NCI-H526 treated with DMSO at 0.1 percent for 48 hours (cell line): ENCODE results near the gene UNCX.

Experiments
- DNase-seq: peaks from one replicate; lab custom pipeline; 2025; lab: John Stamatoyannopoulos, UW

UNCX gene

GRCh38 chr7:1232103-1232466 is 587 bp upstream of the UNCX start:
- DNase-seq: no peak

DNA sequence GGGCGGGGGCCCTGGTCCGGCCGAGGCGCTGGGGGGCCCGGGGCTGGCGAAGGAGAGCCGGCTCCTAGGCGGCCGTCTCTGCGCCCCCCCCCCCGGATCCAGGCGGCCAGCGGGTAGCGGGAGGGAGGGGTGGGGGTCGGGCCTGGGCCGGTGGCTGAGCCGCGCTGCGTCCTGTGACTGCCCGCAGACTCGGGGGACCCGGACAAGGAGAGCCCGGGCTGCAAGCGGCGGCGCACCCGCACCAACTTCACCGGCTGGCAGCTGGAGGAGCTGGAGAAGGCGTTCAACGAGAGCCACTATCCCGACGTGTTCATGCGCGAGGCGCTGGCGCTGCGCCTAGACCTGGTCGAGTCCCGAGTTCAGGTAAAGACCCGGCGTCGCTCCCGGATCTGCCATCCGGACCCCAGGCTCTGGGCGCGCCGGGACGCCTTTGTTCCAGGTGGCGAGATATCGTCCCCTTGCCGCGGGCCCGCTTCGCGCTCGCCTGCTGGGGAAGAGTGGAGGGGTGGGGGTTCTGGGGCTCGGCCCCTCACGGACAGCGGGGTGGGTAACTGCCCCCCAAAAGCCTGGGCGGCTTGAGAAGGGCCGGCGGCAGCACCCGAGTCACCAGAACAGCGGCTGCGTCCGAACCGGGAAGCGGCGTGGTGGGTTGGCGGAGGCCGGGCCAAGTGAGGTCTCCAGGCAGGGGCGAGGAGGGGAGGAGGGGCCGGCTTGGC is 819 bp downstream of the UNCX start:
- no peak for DNase-seq

DNA sequence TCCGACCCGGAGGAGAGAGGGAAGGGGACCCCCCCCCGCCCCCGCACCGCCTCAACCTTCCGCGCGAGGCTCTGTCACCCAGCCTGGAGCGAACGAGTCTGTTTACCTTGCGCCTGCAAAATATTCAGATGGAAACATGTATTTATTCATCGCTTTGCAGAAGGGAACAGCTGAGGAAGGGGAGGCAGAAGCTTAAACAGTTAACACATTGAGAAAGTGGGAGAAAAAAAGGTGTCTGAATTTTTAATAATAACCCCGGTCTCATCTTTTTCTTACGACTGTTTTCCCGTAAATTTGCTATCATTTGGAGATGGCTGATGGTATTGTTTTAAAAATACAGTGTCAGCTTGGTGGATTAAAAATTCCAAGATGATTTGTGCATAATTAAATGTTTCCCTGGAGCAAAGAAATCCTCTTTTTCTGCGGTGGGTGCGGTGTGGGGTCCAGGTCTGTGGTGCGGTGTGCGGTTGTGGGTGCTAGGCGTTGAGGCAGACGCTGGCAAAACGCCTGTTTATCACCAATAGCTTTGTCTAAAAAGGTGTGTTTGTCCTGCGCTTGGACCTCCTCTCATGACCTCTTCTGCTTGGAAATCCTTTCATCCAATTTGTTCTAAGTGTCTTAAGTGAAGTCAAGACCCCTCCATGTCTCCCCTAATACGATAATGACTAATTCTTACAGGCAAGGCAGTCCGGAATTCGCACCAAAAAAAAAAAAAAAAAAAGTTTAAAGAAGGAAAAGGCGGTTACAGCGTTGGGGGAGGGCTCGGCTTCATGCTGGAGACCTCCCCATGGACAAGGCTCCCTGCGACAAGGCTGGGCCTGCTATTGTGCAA is 1.6 kb downstream of the UNCX start:
- DNase-seq: no peak

- no peak for DNase-seq
These were observed 2.3 kb downstream of the UNCX start for GRCh38 chr7:1234881-1235500.

DNA sequence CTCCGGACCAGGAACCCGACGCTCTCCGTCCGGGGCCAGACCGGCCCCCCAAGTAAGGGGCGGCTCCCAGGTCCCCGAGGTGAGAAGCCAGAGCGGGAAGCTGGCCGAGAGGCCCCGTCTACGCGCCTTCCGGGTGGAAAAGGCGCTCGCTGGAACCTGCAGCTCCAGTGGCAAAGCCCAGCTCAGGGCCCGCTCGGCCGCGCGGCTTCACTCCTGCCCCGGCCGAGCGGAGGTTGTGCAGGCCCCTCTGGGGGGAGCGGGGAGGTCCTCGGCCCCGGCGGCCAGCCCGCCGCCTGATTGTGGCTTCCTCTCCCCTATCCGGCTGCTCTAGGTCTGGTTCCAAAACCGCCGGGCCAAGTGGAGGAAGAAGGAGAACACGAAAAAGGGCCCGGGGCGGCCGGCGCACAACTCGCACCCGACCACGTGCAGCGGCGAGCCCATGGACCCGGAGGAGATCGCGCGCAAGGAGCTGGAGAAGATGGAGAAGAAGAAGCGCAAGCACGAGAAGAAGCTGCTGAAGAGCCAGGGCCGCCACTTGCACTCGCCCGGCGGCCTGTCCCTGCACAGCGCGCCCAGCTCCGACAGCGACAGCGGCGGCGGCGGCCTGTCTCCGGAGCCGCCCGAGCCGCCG is 2.9 kb downstream of the UNCX start:
- DNase-seq: no peak

DNA sequence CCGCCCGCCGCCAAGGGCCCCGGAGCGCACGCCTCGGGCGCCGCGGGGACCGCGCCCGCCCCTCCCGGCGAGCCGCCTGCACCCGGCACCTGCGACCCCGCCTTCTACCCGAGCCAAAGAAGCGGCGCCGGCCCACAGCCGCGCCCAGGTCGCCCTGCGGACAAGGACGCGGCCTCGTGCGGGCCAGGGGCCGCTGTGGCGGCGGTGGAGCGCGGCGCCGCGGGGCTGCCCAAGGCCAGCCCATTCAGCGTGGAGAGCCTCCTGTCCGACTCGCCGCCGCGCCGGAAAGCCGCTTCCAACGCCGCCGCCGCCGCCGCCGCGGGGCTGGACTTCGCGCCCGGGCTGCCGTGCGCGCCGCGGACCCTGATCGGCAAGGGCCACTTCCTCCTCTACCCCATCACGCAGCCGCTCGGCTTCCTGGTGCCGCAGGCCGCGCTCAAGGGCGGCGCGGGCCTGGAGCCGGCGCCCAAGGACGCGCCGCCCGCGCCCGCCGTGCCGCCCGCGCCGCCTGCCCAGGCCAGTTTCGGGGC is 3.5 kb downstream of the UNCX start:
- no peak for DNase-seq

DNA sequence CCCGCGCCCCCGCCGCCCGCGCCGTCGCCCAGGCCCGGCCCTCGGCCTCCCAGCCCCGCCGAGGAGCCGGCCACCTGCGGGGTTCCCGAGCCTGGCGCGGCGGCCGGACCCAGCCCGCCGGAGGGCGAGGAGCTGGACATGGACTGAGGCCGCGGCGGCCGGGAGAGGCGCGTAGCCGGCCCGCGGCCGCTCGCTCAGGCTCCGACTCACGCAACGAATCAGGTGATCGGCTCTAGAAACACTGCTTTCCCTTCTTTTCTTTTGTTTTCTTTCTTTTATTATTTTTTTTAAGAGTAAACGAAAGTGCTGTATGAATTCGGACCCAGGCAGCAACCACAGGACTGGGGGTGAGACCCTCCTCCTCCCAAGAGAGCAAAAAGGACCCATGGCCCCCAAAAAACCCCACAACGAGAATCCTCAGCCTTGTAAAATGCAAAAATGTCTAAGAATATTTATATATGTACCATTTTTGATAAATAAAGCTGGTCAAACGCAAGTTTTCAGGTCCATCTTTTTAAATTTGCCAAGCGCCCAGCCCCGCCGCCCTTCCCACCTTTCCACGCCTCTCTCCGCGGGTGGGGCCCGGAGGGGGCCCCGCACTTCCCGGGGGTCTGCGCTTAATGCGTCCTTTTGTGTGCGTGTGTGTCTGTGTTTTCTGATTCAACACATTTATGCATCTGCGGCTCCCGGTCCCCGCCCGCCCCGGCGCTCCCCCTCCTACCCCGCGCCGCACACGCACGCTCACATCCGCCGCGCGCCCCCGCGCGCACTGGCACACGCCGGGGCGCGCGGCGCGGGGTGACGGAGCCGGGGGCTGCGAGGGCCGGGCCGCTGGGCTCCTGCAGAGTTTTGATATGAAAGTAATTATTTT is 4.4 kb downstream of the UNCX start:
- DNase-seq: no peak

DNA sequence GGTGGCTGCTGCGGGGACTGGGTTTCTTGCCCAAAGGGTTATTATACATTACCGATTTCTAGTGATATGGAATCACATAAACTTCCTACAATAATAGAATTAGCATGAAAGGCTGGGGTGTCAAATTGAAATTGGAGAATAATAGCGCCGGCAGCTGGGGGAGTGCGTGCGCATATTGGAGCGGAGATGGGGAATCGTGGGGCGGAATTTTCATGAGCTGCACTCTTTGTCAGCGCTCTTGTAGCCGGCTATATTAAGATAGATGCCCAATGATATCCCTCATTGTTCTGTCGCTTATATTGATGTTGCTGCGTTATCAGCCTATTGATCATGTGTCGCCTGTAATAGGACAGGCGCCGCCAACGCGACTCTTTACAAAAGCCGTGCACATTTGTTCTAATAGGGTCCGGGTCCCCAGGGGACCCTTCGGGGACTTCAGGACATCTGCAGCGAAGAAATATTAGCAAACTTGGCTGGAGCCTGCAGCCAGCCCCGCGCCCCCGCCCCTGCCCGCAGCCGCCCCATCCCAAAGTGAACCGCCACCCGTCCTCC is 5.1 kb downstream of the UNCX start:
- DNase-seq: no peak

GRCh38 chr7:1238450-1238882 is 5.8 kb downstream of the UNCX start:
- no peak for DNase-seq

GRCh38 chr7:1238931-1239802 is 6.5 kb downstream of the UNCX start:
- no peak for DNase-seq

GRCh38 chr7:1239803-1240516 is 7.3 kb downstream of the UNCX start:
- DNase-seq: no peak

DNA sequence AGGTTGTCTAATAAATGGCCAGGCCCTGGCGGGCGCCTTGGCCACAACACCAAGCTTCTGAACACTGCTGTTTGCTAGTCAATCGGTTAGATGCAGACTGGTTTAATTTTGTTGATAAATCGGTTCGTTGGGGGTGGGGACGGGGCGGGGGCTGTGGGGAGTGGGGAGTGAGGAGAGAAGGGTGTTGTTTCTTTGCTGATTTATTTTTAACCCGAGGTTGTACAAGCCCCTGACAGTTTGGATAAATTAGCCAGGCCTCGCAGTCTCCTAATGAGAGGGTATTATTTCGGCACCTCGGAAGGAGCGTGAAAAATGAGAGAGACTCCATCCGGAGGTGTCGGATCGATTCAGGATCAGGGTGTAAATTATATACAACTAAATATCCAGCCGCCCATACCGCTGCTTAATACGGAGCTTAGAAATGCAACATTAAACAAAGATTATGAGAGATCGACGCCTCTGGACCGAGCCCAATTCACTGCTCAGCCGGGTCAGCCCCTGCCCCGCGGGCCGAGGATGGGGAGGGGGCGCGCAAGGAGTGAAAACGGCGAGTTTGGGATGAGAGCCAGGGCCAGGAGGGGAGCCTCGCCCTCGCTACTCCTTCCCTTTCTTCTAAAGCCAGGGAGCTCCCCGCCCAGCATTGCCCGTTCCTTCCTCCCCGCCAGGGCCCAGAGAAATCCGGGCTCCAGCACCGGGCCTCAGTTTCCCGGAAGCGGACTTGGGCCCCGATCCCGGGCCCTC is 8.0 kb downstream of the UNCX start:
- DNase-seq: no peak

GRCh38 chr7:1241258-1241602 is 8.6 kb downstream of the UNCX start:
- no peak for DNase-seq

DNA sequence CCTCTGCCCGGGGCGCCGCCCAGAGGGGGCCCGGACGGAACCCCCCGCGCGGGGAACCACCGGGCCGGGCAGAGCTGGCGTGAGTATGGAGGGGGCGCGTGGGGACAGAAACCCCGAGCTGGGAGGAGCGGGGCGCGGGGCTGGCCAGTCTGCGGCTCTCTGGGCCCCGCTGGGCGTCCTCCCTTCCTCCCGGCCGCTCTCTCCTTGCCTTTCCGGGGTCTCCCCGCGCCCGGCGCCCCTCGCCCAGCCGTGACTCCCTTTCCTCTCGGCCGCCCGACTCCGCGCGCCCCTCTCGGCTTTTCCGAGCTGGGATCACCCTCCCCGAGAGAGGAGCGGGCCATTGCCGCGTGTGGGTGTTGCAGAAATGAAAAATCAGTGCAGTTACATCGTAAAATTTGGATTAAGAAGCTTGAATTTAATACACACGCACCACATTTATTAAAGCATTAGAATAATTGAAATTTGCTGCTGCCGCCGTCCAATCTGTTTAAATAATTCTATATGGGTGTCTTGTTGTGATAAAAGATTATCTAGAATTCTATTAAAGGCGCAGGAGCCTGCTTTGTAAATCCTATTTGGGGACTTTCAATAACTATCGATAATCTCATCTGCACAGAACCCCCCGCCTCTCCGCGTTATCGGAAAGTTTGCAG is 9.1 kb downstream of the UNCX start:
- DNase-seq: no peak

DNA sequence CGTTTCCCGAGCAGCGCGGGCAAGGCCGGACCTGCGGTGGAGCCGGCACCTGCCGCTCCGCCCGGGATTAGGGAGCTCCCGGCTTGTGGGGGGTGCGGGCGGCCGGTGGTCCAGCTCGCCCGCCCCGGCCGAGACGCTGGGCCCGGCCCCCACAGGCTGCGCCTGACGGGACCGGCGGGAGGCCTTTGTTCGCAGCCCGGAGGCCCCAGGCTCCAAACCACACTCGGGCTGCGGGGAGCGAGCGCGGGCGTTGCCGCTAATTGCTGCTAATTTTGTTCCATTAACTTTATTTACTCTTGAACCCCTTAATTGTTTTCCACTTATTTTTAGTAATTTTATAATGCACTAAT is 9.6 kb downstream of the UNCX start:
- DNase-seq: no peak

DNA sequence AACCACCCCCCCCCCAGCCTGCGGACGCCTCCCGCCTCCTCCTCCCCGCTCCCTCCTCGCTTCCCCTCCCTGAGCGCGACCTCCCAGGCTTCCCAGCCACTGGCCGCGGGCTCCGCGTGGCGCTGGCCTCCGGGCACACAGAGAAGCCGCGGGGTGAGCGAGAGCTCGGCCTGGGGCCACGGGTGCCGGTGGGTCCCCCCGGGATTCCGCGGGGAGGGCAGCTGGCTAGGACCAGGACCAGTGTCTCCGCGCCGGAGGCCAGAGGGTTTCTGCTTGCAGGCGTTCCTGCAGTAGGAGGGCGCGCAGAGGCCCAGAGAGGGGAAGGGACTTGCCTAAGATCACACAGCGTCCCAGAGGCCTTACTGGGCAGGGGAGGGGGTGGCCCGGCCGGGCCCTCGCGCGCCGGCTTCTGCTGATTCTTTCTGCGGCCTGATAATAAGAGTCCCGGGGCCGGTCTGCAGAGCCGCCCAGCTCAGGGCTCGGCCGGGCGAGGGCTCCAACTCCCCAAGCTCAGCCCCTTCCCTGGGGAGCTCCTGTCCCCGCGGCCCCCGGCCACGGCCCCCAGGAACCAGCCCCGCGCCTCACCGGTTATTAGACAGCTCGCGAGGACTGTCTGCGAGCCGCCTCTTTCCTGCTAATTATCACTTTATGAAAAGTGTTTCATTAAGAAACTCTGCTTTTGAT is 10.1 kb downstream of the UNCX start:
- DNase-seq: no peak

DNA sequence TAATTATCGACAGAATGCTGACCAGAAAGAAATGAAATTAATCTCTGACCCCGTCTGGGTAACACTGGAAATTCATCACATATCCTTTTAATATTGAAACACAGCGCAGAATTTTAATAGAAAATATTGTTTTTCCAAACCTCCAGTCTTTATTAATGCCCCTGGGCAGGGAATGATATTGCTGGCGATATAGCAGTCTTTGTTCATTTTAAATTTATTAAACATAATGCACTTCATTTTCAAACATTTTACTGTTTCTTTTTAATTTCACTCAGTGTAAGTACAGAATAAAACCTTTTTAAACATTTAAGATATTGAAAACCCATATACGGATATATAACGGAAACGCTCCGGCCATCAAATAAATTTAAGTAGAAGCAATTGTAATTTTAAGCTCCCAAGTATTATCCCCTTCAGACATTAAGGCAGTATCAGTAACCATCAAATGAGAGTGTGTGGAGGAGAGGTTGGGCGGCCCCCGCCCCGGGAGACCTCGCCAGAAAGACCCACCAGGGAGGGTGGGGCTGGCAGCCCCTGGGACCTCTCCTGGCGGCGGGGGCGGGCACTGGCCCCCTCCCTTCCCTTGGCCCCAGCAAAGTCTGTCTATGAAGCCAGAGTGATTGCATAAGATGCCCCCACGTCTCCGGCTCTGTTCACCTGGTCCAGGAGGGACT is 10.8 kb downstream of the UNCX start:
- no peak for DNase-seq
